Hematopoietic multipotent progenitor cell treated with erythropoietin and hydrocortisone succinate and interleukin-3 and kit ligand, for 8 days (in vitro differentiated cells): Measurements from ENCODE around the gene UBFD1.
"Not testable (repeated sequence)": the region's sequence is repeated elsewhere in the genome, so short reads cannot be mapped to it uniquely, and the experiment has no call there.

Source experiments
- DNase-seq: peaks from one replicate; pipeline ENCODE4 v3.0.0-alpha.2; 2015

Gene UBFD1

GRCh38 chr16:23571895-23572294 is 14.4 kb downstream of the UBFD1 start:
- DNase-seq = no peak

- no peak for DNase-seq
Observed at GRCh38 chr16:23572394-23572793, 14.9 kb downstream of the UBFD1 start.

GRCh38 chr16:23573817-23574216 is 16.3 kb downstream of the UBFD1 start:
- DNase-seq = no peak

GRCh38 chr16:23575834-23576233 is 18.3 kb downstream of the UBFD1 start:
- DNase-seq = no peak

- DNase-seq = no peak
Observed at GRCh38 chr16:23577493-23577892, 20.0 kb downstream of the UBFD1 start.

- peak; percentile 24 for DNase-seq
Observed at GRCh38 chr16:23578101-23578830, 20.7 kb downstream of the UBFD1 start.

GRCh38 chr16:23579371-23579770 is 21.8 kb downstream of the UBFD1 start:
- DNase-seq = no peak

- DNase-seq = no peak
Observed at GRCh38 chr16:23580391-23580790, 22.9 kb downstream of the UBFD1 start.

GRCh38 chr16:23581764-23582163 is 24.2 kb downstream of the UBFD1 start:
- DNase-seq = no peak

GRCh38 chr16:23583271-23583670 is 25.7 kb downstream of the UBFD1 start:
- DNase-seq = not testable (repeated sequence)

GRCh38 chr16:23584186-23585076 is 26.9 kb downstream of the UBFD1 start:
- no peak for DNase-seq

- no peak for DNase-seq
Observed at GRCh38 chr16:23587726-23588125, 30.2 kb downstream of the UBFD1 start.

GRCh38 chr16:23590181-23590580 is 32.7 kb downstream of the UBFD1 start:
- no peak for DNase-seq

- DNase-seq = no peak
Observed at GRCh38 chr16:23594186-23594585, 36.7 kb downstream of the UBFD1 start.

GRCh38 chr16:23595246-23595950 is 37.9 kb downstream of the UBFD1 start:
- DNase-seq = peak; percentile 12

GRCh38 chr16:23595951-23596720 is 38.6 kb downstream of the UBFD1 start, which contains the start of gene NDUFAB1:
Gene NDUFAB1 (minus strand): TSS chr16:23596316. CDS start chr16:23596290, 26 bp downstream.
- DNase-seq = peak; percentile 89

- peak; percentile 84 for DNase-seq
Observed at GRCh38 chr16:23597003-23597756, 39.7 kb downstream of the UBFD1 start.

GRCh38 chr16:23607726-23608125 is 50.2 kb downstream of the UBFD1 start:
- DNase-seq = no peak

- no peak for DNase-seq
Observed at GRCh38 chr16:23608194-23608593, 50.7 kb downstream of the UBFD1 start.

- DNase-seq = no peak
Observed at GRCh38 chr16:23609929-23610328, 52.4 kb downstream of the UBFD1 start.

GRCh38 chr16:23610905-23611304 is 53.4 kb downstream of the UBFD1 start:
- DNase-seq = not testable (repeated sequence)

- DNase-seq = no peak
Observed at GRCh38 chr16:23611936-23612335, 54.4 kb downstream of the UBFD1 start.
